Measurements from ENCODE around the gene MSRB2.

DNA sequence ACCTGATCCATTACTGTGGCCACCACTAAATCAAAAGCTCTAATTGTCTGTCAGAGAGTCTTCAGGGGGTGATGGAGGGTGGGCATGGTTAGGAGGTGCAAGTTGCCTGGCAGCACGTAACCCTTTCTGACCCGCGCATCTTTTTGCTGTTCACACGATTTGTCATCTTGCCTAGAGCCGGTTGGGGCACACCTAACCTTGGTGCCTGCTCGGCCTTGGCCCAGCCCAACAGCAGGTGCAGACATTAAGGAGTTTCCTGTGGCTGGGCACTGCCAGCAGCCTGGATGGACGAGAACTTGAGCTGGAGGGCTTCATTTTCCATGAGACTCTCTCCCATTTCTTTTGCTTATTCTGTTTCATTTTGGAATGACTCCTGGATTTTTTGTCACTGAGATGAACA is 55.7 kb downstream of the MSRB2 start:
- TF ChIP-seq, protein P1, sequence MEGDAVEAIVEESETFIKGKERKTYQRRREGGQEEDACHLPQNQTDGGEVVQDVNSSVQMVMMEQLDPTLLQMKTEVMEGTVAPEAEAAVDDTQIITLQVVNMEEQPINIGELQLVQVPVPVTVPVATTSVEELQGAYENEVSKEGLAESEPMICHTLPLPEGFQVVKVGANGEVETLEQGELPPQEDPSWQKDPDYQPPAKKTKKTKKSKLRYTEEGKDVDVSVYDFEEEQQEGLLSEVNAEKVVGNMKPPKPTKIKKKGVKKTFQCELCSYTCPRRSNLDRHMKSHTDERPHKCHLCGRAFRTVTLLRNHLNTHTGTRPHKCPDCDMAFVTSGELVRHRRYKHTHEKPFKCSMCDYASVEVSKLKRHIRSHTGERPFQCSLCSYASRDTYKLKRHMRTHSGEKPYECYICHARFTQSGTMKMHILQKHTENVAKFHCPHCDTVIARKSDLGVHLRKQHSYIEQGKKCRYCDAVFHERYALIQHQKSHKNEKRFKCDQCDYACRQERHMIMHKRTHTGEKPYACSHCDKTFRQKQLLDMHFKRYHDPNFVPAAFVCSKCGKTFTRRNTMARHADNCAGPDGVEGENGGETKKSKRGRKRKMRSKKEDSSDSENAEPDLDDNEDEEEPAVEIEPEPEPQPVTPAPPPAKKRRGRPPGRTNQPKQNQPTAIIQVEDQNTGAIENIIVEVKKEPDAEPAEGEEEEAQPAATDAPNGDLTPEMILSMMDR (IDR thresholded peaks at IDR 0.05): no peak
- TF ChIP-seq POLR2AphosphoS5 (IDR thresholded peaks at IDR 0.05) (no peak), EP300 (IDR thresholded peaks at IDR 0.05) (no peak)
